Amniotic stem cell (primary cell): ENCODE data around the gene UTP14C.
"Not testable (repeated sequence)": the region's sequence is repeated elsewhere in the genome, so short reads cannot be mapped to it uniquely, and the experiment has no call there.

Source experiments
- DNase-seq: peaks from one replicate; lab custom pipeline; 2025; lab: John Stamatoyannopoulos, UW

Gene UTP14C

GRCh38 chr13:52024481-52024880 lies at the start of gene UTP14C:
Gene UTP14C, plus strand, starts transcription at chr13:52024691. Its CDS starts 4,114 bp downstream, at chr13:52028805.
- no peak for DNase-seq

- no peak for DNase-seq
These were observed 48.1 kb upstream of the UTP14C start for GRCh38 chr13:51976423-51976822.

GRCh38 chr13:51976890-51977289 lies 47.6 kb upstream of the UTP14C start:
- no peak for DNase-seq

- no peak for DNase-seq
These were observed 46.9 kb upstream of the UTP14C start for GRCh38 chr13:51977625-51978024.

GRCh38 chr13:51978796-51979556 lies 45.5 kb upstream of the UTP14C start:
- no peak for DNase-seq

GRCh38 chr13:51980908-51981307 lies 43.6 kb upstream of the UTP14C start:
- DNase-seq: no peak

- no peak for DNase-seq
These were observed 43.1 kb upstream of the UTP14C start for GRCh38 chr13:51981355-51981754.

- not testable (repeated sequence) for DNase-seq
These were observed 41.2 kb upstream of the UTP14C start for GRCh38 chr13:51983292-51983691.

- not testable (repeated sequence) for DNase-seq
These were observed 39.6 kb upstream of the UTP14C start for GRCh38 chr13:51984904-51985303.

- no peak for DNase-seq
These were observed 35.4 kb upstream of the UTP14C start for GRCh38 chr13:51988988-51989618.

- DNase-seq: no peak
These were observed 30.8 kb upstream of the UTP14C start for GRCh38 chr13:51993713-51994112.

- no peak for DNase-seq
These were observed 28.6 kb upstream of the UTP14C start for GRCh38 chr13:51995677-51996551.

- no peak for DNase-seq
These were observed 27.9 kb upstream of the UTP14C start for GRCh38 chr13:51996641-51997040.

- DNase-seq: no peak
These were observed 27.3 kb upstream of the UTP14C start for GRCh38 chr13:51997186-51997585.

GRCh38 chr13:51997641-51998330 lies 26.7 kb upstream of the UTP14C start:
- DNase-seq: no peak

GRCh38 chr13:51998723-51999509 lies 25.6 kb upstream of the UTP14C start:
- DNase-seq: no peak

- no peak for DNase-seq
These were observed 25.0 kb upstream of the UTP14C start for GRCh38 chr13:51999510-51999911.

- DNase-seq: no peak
These were observed 24.6 kb upstream of the UTP14C start for GRCh38 chr13:51999921-52000320.

- no peak for DNase-seq
These were observed 23.3 kb upstream of the UTP14C start for GRCh38 chr13:52001120-52001731.

GRCh38 chr13:52002361-52002760 lies 22.1 kb upstream of the UTP14C start:
- DNase-seq: no peak

GRCh38 chr13:52003541-52003940 lies 20.9 kb upstream of the UTP14C start:
- no peak for DNase-seq
